DND-41 (cell line): Measurements from ENCODE around the gene ARHGAP21.

Experiments
- ATAC-seq: fragments of 200-7000 bp; cut with Tn5 transposase; 3 replicates; pipeline ENCODE4 v1.9.1; 2021; ENCODE audit warnings: low read depth; ENCODE audit not compliant: insufficient read depth
- DNase-seq: peaks from one replicate; pipeline ENCODE4 v3.0.0-alpha.2; 2020
- H2AFZ ChIP-seq: 2 replicates; pipeline ENCODE4 v1.6.0; 2012; ENCODE audit warnings: low read depth, low read length
- H3K27ac ChIP-seq: 2 replicates; pipeline ENCODE4 v1.5.1; 2012; ENCODE audit warnings: low read length, inconsistent platforms
- H3K27me3 ChIP-seq: fragments of 200-600 bp; sonication (generic); 2 replicates; pipeline ENCODE4 v1.6.0; 2012; ENCODE audit warnings: low read length, mild to moderate bottlenecking, inconsistent platforms; ENCODE audit not compliant: insufficient read depth, poor library complexity
- H3K36me3 ChIP-seq: 2 replicates; pipeline ENCODE4 v1.5.1; 2012; ENCODE audit warnings: low read length, inconsistent platforms; ENCODE audit not compliant: insufficient read depth
- H3K4me1 ChIP-seq: 2 replicates; pipeline ENCODE4 v1.5.1; 2012; ENCODE audit warnings: mild to moderate bottlenecking, low read length; ENCODE audit not compliant: insufficient read depth
- H3K4me2 ChIP-seq: 2 replicates; pipeline ENCODE4 v1.6.0; 2012; ENCODE audit warnings: mild to moderate bottlenecking, moderate library complexity, low read length, inconsistent platforms; ENCODE audit not compliant: insufficient read depth
- H3K4me3 ChIP-seq, 2 experiments: fragments of 200-600 bp in 1 of 2; shearing (Covaris generic) in 1 of 2; 2 replicates each; pipeline ENCODE4 v1.5.1; 2012 to 2016; ENCODE audit warnings: inconsistent platforms in 2 of 2, low read length in 2 of 2, mild to moderate bottlenecking in 2 of 2, low read depth in 1 of 2, moderate library complexity in 1 of 2
- H3K79me2 ChIP-seq: 2 replicates; pipeline ENCODE4 v1.6.0; 2012; ENCODE audit warnings: low read length, inconsistent platforms; ENCODE audit not compliant: insufficient read depth
- H3K9ac ChIP-seq: 2 replicates; pipeline ENCODE4 v1.6.0; 2012; ENCODE audit warnings: low read depth, mild to moderate bottlenecking, inconsistent platforms, low read length, moderate library complexity
- H3K9me3 ChIP-seq: 2 replicates; pipeline ENCODE4 v1.5.1; 2012; ENCODE audit warnings: low read length, moderate library complexity, mild to moderate bottlenecking, inconsistent platforms; ENCODE audit not compliant: insufficient read depth, severe bottlenecking
- H4K20me1 ChIP-seq: 2 replicates; pipeline ENCODE4 v1.6.0; 2012; ENCODE audit warnings: low read length; ENCODE audit not compliant: insufficient read depth
- CTCF ChIP-seq: IDR thresholded peaks from 2 replicates; pipeline ENCODE4 v1.5.1; 2012; ENCODE audit warnings: borderline replicate concordance, low read length, moderate library complexity, mild to moderate bottlenecking; ENCODE audit not compliant: poor library complexity, severe bottlenecking; ENCODE audit errors: extremely low read depth
- EZH2 ChIP-seq: IDR thresholded peaks from 3 replicates; pipeline ENCODE4 v1.6.1; 2012; ENCODE audit warnings: borderline replicate concordance, low read depth, mild to moderate bottlenecking, moderate library complexity, low read length, inconsistent platforms; ENCODE audit not compliant: severe bottlenecking

Gene ARHGAP21

DNA sequence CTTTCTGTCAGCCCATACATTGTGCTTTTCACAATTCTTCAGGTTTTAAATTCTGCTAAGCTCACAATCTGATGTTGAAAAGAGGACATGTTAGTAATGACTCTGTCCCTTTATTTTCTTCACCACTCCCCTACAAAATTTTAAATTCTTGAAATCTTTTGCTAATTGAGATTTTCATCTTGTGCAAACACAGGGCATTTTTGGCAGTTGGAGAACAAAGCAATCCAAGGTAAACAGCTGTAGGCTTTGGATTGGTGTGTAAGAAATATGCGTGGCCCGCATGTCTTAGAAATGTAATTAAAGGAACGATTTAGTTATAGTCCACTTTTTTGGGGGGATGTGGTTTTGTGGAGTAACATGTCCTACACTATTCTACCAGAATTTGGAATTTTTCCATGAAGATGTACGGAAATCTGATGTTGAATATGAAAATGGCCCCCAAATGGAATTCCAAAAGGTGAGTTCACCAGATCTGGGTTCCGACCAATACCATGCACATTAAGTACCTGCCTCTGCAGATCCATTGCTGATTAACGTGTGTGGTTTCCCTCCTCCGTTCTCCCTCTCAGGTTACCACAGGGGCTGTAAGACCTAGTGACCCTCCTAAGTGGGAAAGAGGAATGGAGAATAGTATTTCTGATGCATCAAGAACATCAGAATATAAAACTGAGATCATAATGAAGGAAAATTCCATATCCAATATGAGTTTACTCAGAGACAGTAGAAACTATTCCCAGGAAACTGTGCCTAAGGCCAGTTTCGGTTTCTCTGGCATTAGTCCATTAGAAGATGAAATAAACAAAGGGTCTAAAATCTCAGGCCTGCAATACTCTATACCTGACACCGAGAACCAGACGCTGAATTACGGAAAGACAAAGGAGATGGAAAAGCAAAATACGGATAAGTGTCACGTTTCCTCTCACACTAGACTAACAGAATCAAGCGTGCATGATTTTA is 181.1 kb downstream of the ARHGAP21 start:
- H3K4me2 ChIP-seq = no peak overlapping the region
- H3K79me2 ChIP-seq = no peaks in the 10 kb centered on the region
- H3K36me3 ChIP-seq = no peaks in the 10 kb centered on the region
- H4K20me1 ChIP-seq = no peaks in the 10 kb centered on the region
- DNase-seq (no peak), ATAC-seq (no peak)
- H3K9ac ChIP-seq = no peak overlapping the region
- H3K27ac ChIP-seq = no peak overlapping the region
- no peaks in the 10 kb centered on the region for H3K4me1 ChIP-seq
- no peak overlapping the region for H3K4me3 ChIP-seq
- TF ChIP-seq CTCF = no peak
- TF ChIP-seq EZH2 = no peak
- no peaks in the 10 kb centered on the region for H3K9me3 ChIP-seq
- no peaks in the 10 kb centered on the region for H3K27me3 ChIP-seq
- H2AFZ ChIP-seq = no peak overlapping the region

GRCh38 chr10:24541239-24541753 is 182.4 kb downstream of the ARHGAP21 start:
- Histone ChIP-seq H3K9me3 (no peaks in the 10 kb centered on the region), H3K4me2 (no peak overlapping the region), H3K79me2 (no peaks in the 10 kb centered on the region), H3K4me1 (no peaks in the 10 kb centered on the region), H3K4me3 (no peak overlapping the region), H4K20me1 (no peaks in the 10 kb centered on the region), H3K27ac (no peak overlapping the region), H2AFZ (no peak overlapping the region), H3K9ac (no peak overlapping the region), H3K36me3 (no peaks in the 10 kb centered on the region), H3K27me3 (no peaks in the 10 kb centered on the region)
- no peak for TF ChIP-seq CTCF
- ATAC-seq = no peak
- DNase-seq = no peak

DNA sequence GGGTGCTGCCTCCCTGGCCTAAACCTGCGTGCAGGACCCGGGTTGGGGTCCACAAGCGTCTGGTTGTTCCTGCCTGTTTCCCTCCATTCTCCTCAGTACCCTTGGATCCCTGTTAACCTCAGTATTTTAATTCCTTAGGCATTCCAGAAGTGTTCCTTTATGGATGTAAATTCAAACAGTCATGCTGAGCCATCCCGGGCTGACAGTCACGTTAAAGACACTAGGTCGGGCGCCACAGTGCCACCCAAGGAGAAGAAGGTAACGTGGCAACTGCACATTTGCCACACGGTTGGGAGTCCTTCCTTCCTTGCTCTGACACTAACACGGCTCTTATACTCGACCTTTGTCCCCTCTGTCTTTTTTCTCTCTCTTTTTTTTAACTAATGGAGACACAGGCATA is 187.1 kb downstream of the ARHGAP21 start:
- H3K4me1 ChIP-seq = no peaks in the 10 kb centered on the region
- H3K4me2 ChIP-seq = no peak overlapping the region
- H3K36me3 ChIP-seq = 0 out of 2 replicates have a peak, but pooled peaks cover 8% of the 10 kb centered on the region
- H4K20me1 ChIP-seq = no peaks in the 10 kb centered on the region
- no peak overlapping the region for H3K4me3 ChIP-seq
- ATAC-seq (no peak), DNase-seq (no peak)
- no peak overlapping the region for H3K9ac ChIP-seq
- no peaks in the 10 kb centered on the region for H3K27me3 ChIP-seq
- no peak overlapping the region for H2AFZ ChIP-seq
- TF ChIP-seq CTCF (no peak), EZH2 (no peak)
- no peaks in the 10 kb centered on the region for H3K79me2 ChIP-seq
- H3K9me3 ChIP-seq = no peaks in the 10 kb centered on the region
- no peak overlapping the region for H3K27ac ChIP-seq
